Kidney (tissue), 14 donors: ENCODE measurements around the gene PCDHGC4. TPM values are rescaled to one million over a fixed set of nuclear protein-coding genes. Genes with fewer than 3 reads are reported as not detected.

Experiments
- DNase-seq, 5 donors: peaks; one replicate each; pipeline ENCODE4 v3.0.0-alpha.2; 2013 to 2020
- FAIRE-seq: peaks from 2 replicates; lab custom pipeline; 2012; peaks lifted over from hg19 to GRCh38; lab: Jason Lieb, UNC
- H3K27ac ChIP-seq, 2 donors: one replicate each; pipeline ENCODE4 v1.7.0; 2013; ENCODE audit warnings: low read depth in 2 of 2, low read length in 2 of 2, inconsistent platforms in 1 of 2
- H3K27me3 ChIP-seq: one replicate; pipeline ENCODE4 v1.7.1; 2013; ENCODE audit warnings: low read length, inconsistent platforms; ENCODE audit not compliant: control insufficient read depth, insufficient read depth
- H3K36me3 ChIP-seq, 3 donors: one replicate each; pipeline versions ENCODE4 v1.7.0 to v1.7.1; 2013; ENCODE audit warnings: low read length in 3 of 3, control low read depth in 1 of 3, inconsistent platforms in 1 of 3; ENCODE audit not compliant: insufficient read depth in 3 of 3, control insufficient read depth in 2 of 3
- H3K4me1 ChIP-seq, 3 donors: one replicate each; pipeline versions ENCODE4 v1.7.0 to v1.7.1; 2013; ENCODE audit warnings: low read length in 3 of 3, inconsistent platforms in 1 of 3, low read depth in 1 of 3; ENCODE audit not compliant: control insufficient read depth in 2 of 3, insufficient read depth in 2 of 3
- H3K4me3 ChIP-seq, 3 donors: one replicate each; pipeline versions ENCODE4 v1.7.0 to v1.8.1; 2013; ENCODE audit warnings: low read length in 3 of 3, control low read depth in 1 of 3, inconsistent platforms in 1 of 3
- H3K9ac ChIP-seq, 3 donors: one replicate each; pipeline versions ENCODE4 v1.7.0 to v1.7.1; 2013; ENCODE audit warnings: low read length in 3 of 3, control low read depth in 1 of 3, inconsistent platforms in 1 of 3
- H3K9me3 ChIP-seq, 3 donors: one replicate each; pipeline versions ENCODE4 v1.7.0 to v1.7.1; 2013; ENCODE audit warnings: low read length in 3 of 3, control low read depth in 1 of 3, inconsistent platforms in 1 of 3; ENCODE audit not compliant: control insufficient read depth in 2 of 3, insufficient read depth in 1 of 3
- intact Hi-C: fragments of 100-400 bp; cut with DNase I; formaldehyde crosslinking; loops from one replicate; pipeline ENCODE4 v1.11.1; 2022
- polyA plus RNA-seq: library from polyadenylated mRNA; stranded (reverse); fragments of 350-450 nt; fragmentation: Illumina TruSeq; extraction: RNeasy Lipid Tissue Mini Kit (QIAGEN cat#74804); gene quantifications from one replicate; pipeline ENCODE4 v1.2.3, GENCODE V29; 2014; ENCODE audit warnings: low read depth, low replicate concordance; ENCODE audit not compliant: insufficient read depth
- total RNA-seq: library from RNA; stranded (reverse); fragmentation: NEBNext Ultra II Directional; extraction: Animal tissue kit (Norgen Biotek cat#: 25700); gene quantifications from one replicate; pipeline ENCODE4 v1.2.1, GENCODE V29; 2021
- TF ChIP-seq, protein P1 (sequence below): IDR thresholded peaks from 3 replicates; pipeline ENCODE4 v1.5.1; 2012; ENCODE audit warnings: mild to moderate bottlenecking, moderate library complexity, borderline replicate concordance; ENCODE audit not compliant: insufficient read depth; ENCODE audit errors: extremely low read depth
- donor health status: control.
- donor health status: control.
- donor health status: control.
- donor health status: control.
- donor health status: control.
- donor health status: DM: yes; HTN: yes; CAD: no.
- donor health status: Normal renal cell carcinoma (clear cell type).

Gene PCDHGC4
- total and polyA plus RNA-seq, 2 donors from 2014 or later = 1.5 TPM; not detected in 1

DNA sequence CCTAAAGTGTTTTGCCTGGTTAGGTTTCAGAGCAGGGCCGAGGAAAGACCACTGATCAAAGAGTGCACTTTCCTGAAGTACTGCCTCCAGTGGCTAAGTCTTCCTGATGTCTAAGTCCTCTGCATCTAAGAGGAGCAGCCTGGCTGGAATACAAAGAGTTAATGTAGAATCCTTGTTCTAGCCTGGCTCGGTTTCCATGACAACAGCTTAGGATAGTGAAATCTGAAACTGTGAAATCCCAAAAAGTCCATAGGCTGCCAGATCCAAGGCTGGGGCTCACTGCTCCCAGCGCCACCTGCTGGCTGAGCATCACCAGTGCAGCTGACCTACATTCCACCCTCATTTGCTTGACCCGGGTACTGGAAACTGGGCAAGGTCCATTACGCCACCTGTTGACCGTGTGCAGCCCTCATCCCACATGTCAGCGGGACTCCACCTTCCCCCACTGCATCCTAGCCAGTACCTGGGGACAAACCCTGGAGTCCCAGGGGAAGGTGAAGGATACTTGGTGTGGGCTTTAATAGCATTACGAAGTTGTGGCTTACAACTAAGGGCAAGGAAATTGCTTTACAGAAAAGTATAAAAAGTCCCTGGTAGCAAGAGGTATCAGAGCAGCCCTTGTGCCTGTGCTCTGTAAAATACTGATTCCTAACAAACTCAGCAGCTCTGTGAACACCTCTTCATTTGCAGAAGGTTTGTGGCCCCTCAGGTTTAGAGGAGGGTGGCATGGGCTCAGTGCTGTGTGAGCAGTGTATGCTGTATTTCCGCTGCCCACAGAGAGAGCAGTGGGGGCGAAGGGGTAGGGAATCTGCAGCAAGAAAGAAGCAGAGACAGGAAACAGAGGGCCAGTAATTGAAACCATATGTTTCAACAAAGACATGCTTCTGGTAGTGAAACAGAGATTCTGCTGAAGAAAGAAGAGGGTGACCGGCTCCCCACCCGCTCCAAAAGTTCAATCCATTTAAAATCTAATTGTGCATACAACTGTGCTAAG is 40.1 kb downstream of the PCDHGC4 start:
- peaks cover 9 to 10% (median 10%) of the 10 kb centered on the region in 3 donors for H3K4me1 ChIP-seq
- FAIRE-seq = no peak
- no peak overlapping the region for H3K9ac ChIP-seq

DNA sequence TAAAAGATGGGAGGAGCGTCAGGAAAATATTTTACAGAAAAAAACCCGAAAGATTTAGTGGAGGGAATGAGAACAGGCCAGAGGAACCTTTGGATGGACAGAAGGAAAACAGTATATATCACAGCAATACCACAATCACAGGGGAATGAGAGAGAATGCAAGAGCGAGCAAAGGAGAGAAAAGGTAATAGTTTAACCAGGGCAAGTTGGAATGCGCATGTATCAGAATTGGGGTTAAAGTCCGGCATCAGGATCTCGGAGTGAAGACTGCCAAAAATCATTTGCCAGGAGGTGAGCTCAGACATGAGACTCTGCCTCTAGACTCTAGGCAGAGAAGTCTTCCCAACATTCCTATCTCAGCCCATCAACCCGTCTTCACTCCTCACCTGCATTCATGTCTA is 40.8 kb downstream of the PCDHGC4 start:
- no peaks in the 10 kb centered on the region for H3K9me3 ChIP-seq
- FAIRE-seq (no peak), DNase-seq (peak in 2 of 5 donors; percentile 33 to 60)
- H3K9ac ChIP-seq = no peak overlapping the region
- TF ChIP-seq, protein P1, sequence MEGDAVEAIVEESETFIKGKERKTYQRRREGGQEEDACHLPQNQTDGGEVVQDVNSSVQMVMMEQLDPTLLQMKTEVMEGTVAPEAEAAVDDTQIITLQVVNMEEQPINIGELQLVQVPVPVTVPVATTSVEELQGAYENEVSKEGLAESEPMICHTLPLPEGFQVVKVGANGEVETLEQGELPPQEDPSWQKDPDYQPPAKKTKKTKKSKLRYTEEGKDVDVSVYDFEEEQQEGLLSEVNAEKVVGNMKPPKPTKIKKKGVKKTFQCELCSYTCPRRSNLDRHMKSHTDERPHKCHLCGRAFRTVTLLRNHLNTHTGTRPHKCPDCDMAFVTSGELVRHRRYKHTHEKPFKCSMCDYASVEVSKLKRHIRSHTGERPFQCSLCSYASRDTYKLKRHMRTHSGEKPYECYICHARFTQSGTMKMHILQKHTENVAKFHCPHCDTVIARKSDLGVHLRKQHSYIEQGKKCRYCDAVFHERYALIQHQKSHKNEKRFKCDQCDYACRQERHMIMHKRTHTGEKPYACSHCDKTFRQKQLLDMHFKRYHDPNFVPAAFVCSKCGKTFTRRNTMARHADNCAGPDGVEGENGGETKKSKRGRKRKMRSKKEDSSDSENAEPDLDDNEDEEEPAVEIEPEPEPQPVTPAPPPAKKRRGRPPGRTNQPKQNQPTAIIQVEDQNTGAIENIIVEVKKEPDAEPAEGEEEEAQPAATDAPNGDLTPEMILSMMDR = no peak
- peaks cover 9 to 10% (median 10%) of the 10 kb centered on the region in 3 donors for H3K4me1 ChIP-seq
- peak overlapping the region in 1 of 3 donors; percentile 11 for H3K4me3 ChIP-seq
- H3K36me3 ChIP-seq = peaks cover 4 to 50% (median 34%) of the 10 kb centered on the region in 3 donors
- peak overlapping the region; percentile 64 to 88 for H3K27ac ChIP-seq
- no peaks in the 10 kb centered on the region for H3K27me3 ChIP-seq
- intact Hi-C loops = no loop called here

More for the DNA sequence above, 40.1 kb downstream of the PCDHGC4 start:
- no peaks in the 10 kb centered on the region for H3K9me3 ChIP-seq
- H3K27ac ChIP-seq = peak overlapping the region; percentile 52 to 88
- DNase-seq = peak; percentile 91 to 99 (median 97)
- H3K4me3 ChIP-seq = peak overlapping the region in 1 of 3 donors; percentile 11
- intact Hi-C loops = no loop called here
- no peaks in the 10 kb centered on the region for H3K27me3 ChIP-seq
- TF ChIP-seq, protein P1 = peak; percentile 99
- peaks cover 4 to 55% (median 34%) of the 10 kb centered on the region in 3 donors for H3K36me3 ChIP-seq

GRCh38 chr5:141527426-141527825 is 42.6 kb downstream of the PCDHGC4 start:
- FAIRE-seq (no peak), DNase-seq (peak in 1 of 5 donors; percentile 3)
- Histone ChIP-seq H3K9me3 (no peaks in the 10 kb centered on the region), H3K27me3 (no peaks in the 10 kb centered on the region), H3K4me1 (peaks cover 9 to 10% (median 10%) of the 10 kb centered on the region in 3 donors), H3K9ac (no peak overlapping the region), H3K4me3 (no peak overlapping the region), H3K36me3 (peaks cover 4 to 48% (median 32%) of the 10 kb centered on the region in 3 donors), H3K27ac (peak overlapping the region in 1 of 2 donors; percentile 32)
- intact Hi-C loops = no loop called here
- TF ChIP-seq, protein P1 = no peak
